Measurements from ENCODE around the gene CHKB. TPM values are rescaled to one million over a fixed set of nuclear protein-coding genes. Genes with fewer than 3 reads are reported as not detected.

Gene CHKB
- total and polyA plus RNA-seq, 10 of the 15 experiments (the other 5 are each of a cell fraction or from before 2014, with no cell fraction given), result 10.0 to 93.9 (median 57.0) TPM

DNA sequence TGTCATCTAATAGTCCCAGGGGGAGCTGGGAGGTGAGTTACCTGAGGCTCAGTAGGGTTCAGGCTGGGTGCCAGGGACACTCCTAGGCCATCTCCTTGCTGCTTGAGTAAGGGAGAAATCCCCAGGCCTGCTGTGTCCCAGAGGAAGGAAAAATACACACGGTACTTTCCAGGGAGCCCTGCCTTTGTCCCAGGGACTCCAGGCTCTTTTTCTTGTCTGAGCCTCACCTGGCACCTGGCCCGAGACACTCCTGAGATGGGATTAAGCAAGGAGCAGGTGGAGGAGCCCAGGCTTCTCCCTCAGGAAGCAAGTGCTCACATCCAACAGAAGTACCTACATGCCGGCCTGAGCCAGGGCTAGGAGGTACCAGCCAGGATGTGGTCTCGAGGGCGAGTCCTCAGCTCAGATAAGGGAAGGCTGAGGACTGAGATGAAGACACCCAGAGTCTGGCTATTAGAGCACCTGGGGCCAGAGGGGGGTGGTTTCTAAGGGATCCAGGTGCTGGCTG lies 37.8 kb downstream of the CHKB start:
- no peaks in the 10 kb centered on the region for H4K20me1 ChIP-seq (ENCODE audit: control insufficient read depth, insufficient read depth)
- ATAC-seq, result no peak
- no peak overlapping the region for H2AFZ ChIP-seq (ENCODE audit: control insufficient read depth, low read depth, low read length)
- H3K4me2 ChIP-seq (ENCODE audit: control insufficient read depth, insufficient read depth), result peak overlapping the region; percentile 31
- TF ChIP-seq E2F4 (IDR thresholded peaks at IDR 0.05; ENCODE audit: low read depth, low read length) (no peak), EED (IDR thresholded peaks at IDR 0.05; ENCODE audit: low read depth) (peak; percentile 36; the same call in 1 of the 2 replicates), PAX5 (IDR thresholded peaks at IDR 0.05; ENCODE audit: borderline replicate concordance, low read depth, low read length) (no peak)
- SMC1A ChIA-PET (ENCODE audit: uncharacterized antibody, unreplicated experiment), result interaction anchor here (1.1 to 1.5 kb wide), 2 partner anchors 18 to 22 kb away, joined by 3 read pairs; partner anchors contain the start of gene SYCE3
- CTCF ChIA-PET, result interaction anchor here (0.9 to 2.4 kb wide), 4 partner anchors 13 to 76 kb away, joined by 3 to 13 read pairs (median 5); partner anchors contain the start of genes SCO2 and SYCE3
- peaks cover 45% of the 10 kb centered on the region for H3K4me1 ChIP-seq (ENCODE audit: control insufficient read depth, insufficient read depth, low read length)
- intact Hi-C loops (cut with micrococcal nuclease; ENCODE audit: unreplicated experiment), result loop anchor here (5.0 kb wide), 1 partner anchor 78 kb away; no protein-coding TSS in a partner anchor
- peaks cover 5% of the 10 kb centered on the region for H3K79me2 ChIP-seq (ENCODE audit: control insufficient read depth, insufficient read depth, low read length)
- in situ Hi-C loops (cut with MboI), result no loop called here
- no peak for DNase-seq (ENCODE audit: low read depth, low spot score)
- no peak for FAIRE-seq
- no TSS peak for BruUV-seq (replicated peaks)
- H3K4me3 ChIP-seq, result no peak overlapping the region
- peaks cover 0 to 1% of the 10 kb centered on the region in 2 experiments; a peak in 1 of 4 replicates for H3K27me3 ChIP-seq (replicated peaks in 1 of 2; ENCODE audit: control insufficient read depth in 2 of 2, insufficient read depth in 2 of 2, low read length in 1 of 2)
- H3K9ac ChIP-seq (ENCODE audit: control insufficient read depth, insufficient read depth, low read length), result peak overlapping the region; percentile 51; the same call in 1 of the 2 replicates
- WGBS (ENCODE audit: insufficient coverage, insufficient replicate concordance, low lambda C conversion rate, missing lambda C conversion rate), result 31% methylated on average over 5 of the region's 5 CpGs
- no peaks in the 10 kb centered on the region for H3K36me3 ChIP-seq (ENCODE audit: control insufficient read depth in 2 of 2, insufficient read depth in 2 of 2, low read length in 1 of 2)
- RAD21 ChIA-PET (ENCODE audit: unreplicated experiment), result interaction anchor here (0.9 to 2.6 kb wide), 3 partner anchors 10 to 19 kb away, joined by 3 to 9 read pairs (median 4); partner anchors contain the start of gene SYCE3
- POLR2A ChIA-PET, result interaction anchor here (1.1 to 2.1 kb wide), 5 partner anchors 10 to 37 kb away, joined by 3 to 15 read pairs (median 6); partner anchors contain the start of genes LMF2, SCO2 and SYCE3
- peak overlapping the region; percentile 45; the same call in 1 of the 2 replicates for H3K27ac ChIP-seq (ENCODE audit: control insufficient read depth, insufficient read depth)
- no peaks in the 10 kb centered on the region for H3K9me3 ChIP-seq (replicated peaks; ENCODE audit: control insufficient read depth, insufficient read depth, low read length)

Data from GM12878 (cell line).